Loucy (cell line): ENCODE data around the gene LMO7.

Experiments used
- CTCF ChIP-seq: fragments of 200-600 bp; sonication (generic); conservative IDR thresholded peaks from 2 replicates; pipeline ENCODE4 v1.5.1; 2014; ENCODE audit warnings: mild to moderate bottlenecking, antibody characterized with exemption, low read length
- EZH2phosphoT487 ChIP-seq: fragments of 200-600 bp; IDR thresholded peaks from 2 replicates; pipeline ENCODE4 v1.6.1; 2018; ENCODE audit warnings: antibody characterized with exemption, mild to moderate bottlenecking, moderate library complexity, borderline replicate concordance

DNA sequence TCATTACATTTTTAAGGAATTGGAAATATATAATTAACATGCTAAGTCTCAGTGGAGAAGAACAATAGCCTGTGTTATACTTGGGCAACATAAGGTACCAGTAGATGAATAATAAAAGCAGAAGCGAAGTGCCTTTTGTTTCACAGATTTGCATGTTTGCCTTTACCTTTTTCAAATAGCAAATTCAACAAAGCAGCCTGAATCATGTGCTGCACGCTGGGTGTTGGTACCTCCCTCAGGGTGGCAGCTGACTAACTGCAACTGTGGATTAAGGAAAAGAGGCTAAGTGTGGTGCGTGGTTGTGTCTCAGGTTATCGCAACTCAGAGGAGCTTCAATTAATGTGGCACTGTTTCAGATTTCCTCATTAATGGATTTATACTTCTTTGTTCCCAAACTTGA is 189.0 kb downstream of the LMO7 start:
- no peak for TF ChIP-seq EZH2phosphoT487
- no peak for TF ChIP-seq CTCF
